ENCODE measurements around the gene FGF19. TPM values are rescaled to one million over a fixed set of nuclear protein-coding genes. Genes with fewer than 3 reads are reported as not detected.
"Not testable (repeated sequence)": the region's sequence is repeated elsewhere in the genome, so short reads cannot be mapped to it uniquely, and the experiment has no call there.

Gene FGF19
- total RNA-seq, 4 donors from 2014 or later: not detected

GRCh38 chr11:69692422-69692821 lies 11.4 kb downstream of the FGF19 start:
- H3K4me3 ChIP-seq: no peak overlapping the region
- H3K27ac ChIP-seq: no peak overlapping the region
- no peaks in the 10 kb centered on the region for H3K9me3 ChIP-seq
- in situ Hi-C loops (cut with MboI; ENCODE audit: low pct_ligation_motif_present in 1 of 4, low pct_unique_long_range_greater_than_20kb in 1 of 4, low sequenced_read_pairs in 3 of 4) (loop anchor here (10.0 to 25.0 kb wide), 3 partner anchors 192 to 495 kb away; no protein-coding TSS in a partner anchor), intact Hi-C loops (cut with DNase I; ENCODE audit: low total_unique reads) (loop anchor here (5.0 kb wide), 1 partner anchor 500 kb away; no protein-coding TSS in a partner anchor)
- H3K36me3 ChIP-seq: no peaks in the 10 kb centered on the region
- no peak for DNase-seq
- H3K4me1 ChIP-seq: no peaks in the 10 kb centered on the region
- TF ChIP-seq POLR2AphosphoS5 (IDR thresholded peaks at IDR 0.05): no peak
- no peak for TF ChIP-seq EP300 (IDR thresholded peaks at IDR 0.05; ENCODE audit: low read depth)
- TF ChIP-seq CTCF (IDR thresholded peaks at IDR 0.05): no peak
- no peak for TF ChIP-seq POLR2A (IDR thresholded peaks at IDR 0.05)
- peaks cover 43% of the 10 kb centered on the region for H3K27me3 ChIP-seq

- DNase-seq: no peak
- no peaks in the 10 kb centered on the region for H3K9me3 ChIP-seq
- WGBS, 2 donors (ENCODE audit: low coverage in 1 of 2): 67 to 84% methylated on average over 2 of the region's 2 CpGs
- intact Hi-C loops (cut with DNase I; ENCODE audit: low total_unique reads): loop anchor here (5.0 kb wide), 1 partner anchor 501 kb away; no protein-coding TSS in a partner anchor
- no peak overlapping the region for H3K4me3 ChIP-seq
- in situ Hi-C loops (cut with MboI; ENCODE audit: low pct_ligation_motif_present in 1 of 4, low pct_unique_long_range_greater_than_20kb in 1 of 4, low sequenced_read_pairs in 3 of 4): loop anchor here (10.0 to 25.0 kb wide), 3 partner anchors 193 to 496 kb away; no protein-coding TSS in a partner anchor
- no peaks in the 10 kb centered on the region for H3K4me1 ChIP-seq
- peaks cover 40% of the 10 kb centered on the region for H3K27me3 ChIP-seq
- TF ChIP-seq POLR2A (IDR thresholded peaks at IDR 0.05): no peak
- H3K36me3 ChIP-seq: no peaks in the 10 kb centered on the region
- no peak overlapping the region for H3K27ac ChIP-seq
These were observed 12.4 kb downstream of the FGF19 start for GRCh38 chr11:69691463-69691862.

GRCh38 chr11:69689484-69690319 lies 14.1 kb downstream of the FGF19 start:
- Histone ChIP-seq H3K9me3 (no peaks in the 10 kb centered on the region), H3K27ac (no peak overlapping the region), H3K4me3 (no peak overlapping the region), H3K36me3 (no peaks in the 10 kb centered on the region), H3K4me1 (peaks cover 0 to 5% (median 2%) of the 10 kb centered on the region in 4 donors), H3K27me3 (peaks cover 31% of the 10 kb centered on the region)
- in situ Hi-C loops (cut with MboI; ENCODE audit: low pct_ligation_motif_present in 1 of 4, low pct_unique_long_range_greater_than_20kb in 1 of 4, low sequenced_read_pairs in 3 of 4): loop anchor here (10.0 to 25.0 kb wide), 4 partner anchors 195 to 505 kb away; no protein-coding TSS in a partner anchor
- DNase-seq: no peak
- intact Hi-C loops (cut with DNase I; ENCODE audit: low total_unique reads): loop anchor here (5.0 kb wide), 2 partner anchors 198 to 503 kb away; no protein-coding TSS in a partner anchor
- WGBS, 2 donors (ENCODE audit: low coverage in 1 of 2): 82 to 90% methylated on average over 5 of the region's 5 CpGs
- TF ChIP-seq EP300 (IDR thresholded peaks at IDR 0.05; ENCODE audit: low read depth): no peak
- TF ChIP-seq CTCF (IDR thresholded peaks at IDR 0.05): no peak

- in situ Hi-C loops (cut with MboI; ENCODE audit: low pct_ligation_motif_present in 1 of 4, low pct_unique_long_range_greater_than_20kb in 1 of 4, low sequenced_read_pairs in 3 of 4) (loop anchor here (10.0 to 25.0 kb wide), 4 partner anchors 197 to 507 kb away; no protein-coding TSS in a partner anchor), intact Hi-C loops (cut with DNase I; ENCODE audit: low total_unique reads) (loop anchor here (5.0 kb wide), 1 partner anchor 199 kb away; no protein-coding TSS in a partner anchor)
- H3K36me3 ChIP-seq, H3K4me1 ChIP-seq, H3K4me3 ChIP-seq, H3K27ac ChIP-seq, H3K9me3 ChIP-seq: not testable (repeated sequence)
- peak; percentile 39 for DNase-seq
- peaks cover 27% of the 10 kb centered on the region for H3K27me3 ChIP-seq
- 29 to 53% methylated on average over 5 of the region's 5 CpGs for WGBS, 2 donors (ENCODE audit: low coverage in 1 of 2)
These were observed 15.7 kb downstream of the FGF19 start for GRCh38 chr11:69687969-69688771.

GRCh38 chr11:69686856-69687255 lies 17.0 kb downstream of the FGF19 start:
- Histone ChIP-seq H3K27ac (no peak overlapping the region), H3K4me3 (no peak overlapping the region), H3K36me3 (no peaks in the 10 kb centered on the region), H3K4me1 (peaks cover 0 to 5% (median 2%) of the 10 kb centered on the region in 4 donors), H3K27me3 (peaks cover 14% of the 10 kb centered on the region), H3K9me3 (no peaks in the 10 kb centered on the region)
- no peak for DNase-seq
- WGBS, 2 donors (ENCODE audit: low coverage in 1 of 2): 90 to 92% methylated on average over 2 to 7 of the region's 8 CpGs
- intact Hi-C loops (cut with DNase I; ENCODE audit: low total_unique reads) (loop anchor here (5.0 kb wide), 1 partner anchor 200 kb away; no protein-coding TSS in a partner anchor), in situ Hi-C loops (cut with MboI; ENCODE audit: low pct_ligation_motif_present in 1 of 4, low pct_unique_long_range_greater_than_20kb in 1 of 4, low sequenced_read_pairs in 3 of 4) (loop anchor here (10.0 to 25.0 kb wide), 4 partner anchors 198 to 508 kb away; no protein-coding TSS in a partner anchor)
- no peak for TF ChIP-seq POLR2AphosphoS5 (IDR thresholded peaks at IDR 0.05)
- TF ChIP-seq EP300 (IDR thresholded peaks at IDR 0.05; ENCODE audit: low read depth): no peak
- no peak for TF ChIP-seq POLR2A (IDR thresholded peaks at IDR 0.05)
- TF ChIP-seq CTCF (IDR thresholded peaks at IDR 0.05): no peak

Measured in transverse colon (tissue), 4 donors.